ENCODE measurements around the gene TMEM132A.

TMEM132A gene

DNA sequence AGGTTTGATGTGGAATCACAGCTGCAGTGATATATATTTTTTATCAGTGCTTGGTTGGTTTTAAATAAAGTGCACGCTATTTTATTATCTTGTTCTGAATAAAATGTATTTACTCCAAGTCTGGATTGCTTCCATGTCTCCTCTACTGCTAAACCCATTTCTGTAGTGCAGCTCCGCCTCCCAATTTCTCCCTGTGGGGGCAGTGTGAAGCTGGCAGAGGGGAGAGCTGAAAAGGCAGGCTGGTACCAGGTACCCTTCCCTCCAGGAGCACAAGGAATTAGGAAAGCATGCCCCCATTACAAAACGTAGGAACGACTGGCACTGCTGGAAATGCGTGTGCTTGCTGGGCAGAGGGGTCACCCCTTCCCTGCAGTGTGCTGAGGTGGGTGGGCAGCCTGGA lies 934 bp upstream of the TMEM132A start:
- DNase-seq (ENCODE audit: low spot score): no peak

DNA sequence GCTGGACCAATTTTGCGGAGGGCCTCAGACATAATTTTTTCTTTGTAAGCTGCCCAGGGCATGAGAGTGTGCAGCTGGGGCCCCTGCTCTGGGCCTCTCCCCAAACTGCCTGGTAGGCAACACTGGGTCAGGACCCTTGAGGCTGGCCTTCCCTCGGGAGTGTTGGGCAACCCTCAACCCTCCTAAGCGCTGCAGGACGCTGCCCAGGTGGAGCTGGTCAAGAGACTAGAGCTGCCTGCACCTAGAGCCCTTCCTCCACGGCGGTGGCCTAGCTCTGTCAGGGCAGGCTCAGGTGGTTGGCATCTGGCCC lies 505 bp upstream of the TMEM132A start:
- DNase-seq (ENCODE audit: low spot score): no peak

DNA sequence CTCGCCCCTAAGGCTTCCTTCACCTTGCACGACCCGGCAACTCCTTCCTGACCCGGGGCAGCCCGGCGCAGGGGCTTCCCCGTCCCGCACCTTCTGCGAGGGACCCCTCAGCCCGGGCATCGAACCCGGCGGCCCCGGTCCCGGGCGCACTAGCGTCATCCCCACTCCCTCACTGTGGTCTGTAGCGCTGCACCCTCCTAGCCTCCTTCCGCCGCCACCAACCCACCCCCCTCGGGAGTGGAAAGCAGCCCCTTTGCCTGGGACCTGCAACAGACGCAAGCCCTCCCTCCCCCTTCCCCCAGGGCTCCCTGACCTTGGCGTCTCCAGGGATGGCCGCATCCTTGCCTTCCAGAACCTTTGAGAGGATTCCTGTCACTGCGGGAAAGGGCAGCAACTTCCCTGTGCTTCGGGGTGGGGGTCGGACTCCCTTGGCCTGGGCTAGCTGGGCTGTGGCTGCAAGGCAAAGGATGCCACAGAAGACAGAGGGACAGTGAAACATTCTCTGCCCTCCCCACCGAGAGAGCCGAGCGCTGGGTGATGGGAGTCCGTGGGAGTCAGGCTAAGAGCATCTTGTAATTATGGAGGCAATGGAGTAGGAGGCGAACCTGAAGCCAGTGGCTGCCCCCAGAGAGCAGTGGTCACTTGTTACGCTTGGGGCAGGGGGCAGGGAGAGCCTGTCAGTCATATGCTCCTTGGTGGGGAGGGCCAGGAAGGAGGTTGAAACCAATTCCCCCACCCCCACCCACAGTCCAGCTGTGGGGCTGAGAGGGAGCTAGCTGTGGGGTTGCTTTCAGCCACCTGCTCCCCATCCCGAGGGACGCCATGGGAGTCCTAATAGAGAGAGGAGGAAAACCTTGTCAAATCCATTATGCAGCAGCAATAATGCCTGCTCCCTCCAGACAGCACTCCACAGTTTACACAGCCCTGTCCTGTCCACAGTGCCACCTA lies 920 bp downstream of the TMEM132A start:
- no peak for DNase-seq (ENCODE audit: low spot score)

DNA sequence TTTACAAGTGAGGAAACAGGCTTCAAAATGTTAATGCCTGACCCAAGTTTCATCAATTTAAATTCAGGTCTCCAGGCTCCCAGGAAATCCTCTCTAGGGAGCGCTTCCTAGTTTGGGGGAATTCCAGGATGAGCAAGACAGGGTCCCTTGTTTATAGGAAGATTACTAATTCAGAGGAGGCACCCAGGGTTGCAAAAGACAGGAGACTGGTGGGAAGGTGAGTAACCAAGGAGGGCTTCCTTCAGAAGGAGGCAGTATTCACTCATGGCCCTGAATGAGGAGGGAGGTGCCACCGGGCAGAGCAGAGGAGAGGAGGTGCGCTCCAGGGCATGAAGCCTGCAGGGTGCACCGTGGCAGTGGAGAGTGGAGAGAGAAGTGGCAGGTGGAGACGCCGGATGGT lies 1.6 kb downstream of the TMEM132A start:
- DNase-seq (ENCODE audit: low spot score): no peak

DNA sequence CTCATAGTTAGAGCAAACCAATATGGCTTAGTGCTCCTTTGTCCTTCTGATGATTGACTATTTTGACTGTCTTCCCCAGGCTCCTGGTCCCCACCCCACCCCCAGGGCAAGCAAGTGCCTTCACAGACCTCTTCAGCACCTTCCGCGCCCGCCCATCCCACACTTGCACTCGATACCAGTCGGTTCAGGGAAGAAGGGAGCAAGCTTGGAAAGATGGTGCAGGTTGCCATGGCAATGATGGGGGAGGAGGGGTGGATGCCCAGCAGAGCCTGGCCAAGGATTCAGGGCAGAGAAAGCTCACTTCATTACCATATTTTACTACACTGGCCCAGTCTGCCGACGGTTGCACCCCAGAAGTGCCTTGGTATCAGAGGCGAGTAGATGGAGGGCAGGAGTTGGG lies 2.2 kb downstream of the TMEM132A start:
- no peak for DNase-seq (ENCODE audit: low spot score)

DNA sequence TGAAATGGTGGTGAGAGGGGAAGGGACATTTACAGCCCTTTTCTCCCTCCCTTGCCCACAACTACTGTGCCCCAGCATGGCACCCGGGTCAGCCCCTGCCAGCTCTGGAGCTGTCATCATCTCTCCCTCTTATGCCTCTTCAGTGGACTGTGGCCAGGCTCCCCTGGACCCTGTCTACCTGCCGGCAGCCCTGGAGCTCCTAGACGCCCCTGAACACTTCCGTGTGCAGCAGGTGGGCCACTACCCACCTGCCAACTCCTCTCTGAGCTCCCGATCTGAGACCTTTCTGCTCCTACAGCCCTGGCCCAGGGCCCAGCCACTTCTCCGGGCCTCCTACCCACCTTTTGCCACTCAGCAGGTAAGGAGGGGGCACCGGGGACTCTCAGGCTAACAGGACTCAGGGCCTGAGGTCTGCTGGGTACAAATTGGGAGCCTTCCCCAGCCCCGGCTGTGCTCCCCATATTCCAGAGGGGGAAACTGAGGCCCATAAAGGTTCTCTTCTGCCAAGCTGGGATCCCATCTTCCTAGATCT lies 2.9 kb downstream of the TMEM132A start:
- DNase-seq (ENCODE audit: low spot score): no peak

DNA sequence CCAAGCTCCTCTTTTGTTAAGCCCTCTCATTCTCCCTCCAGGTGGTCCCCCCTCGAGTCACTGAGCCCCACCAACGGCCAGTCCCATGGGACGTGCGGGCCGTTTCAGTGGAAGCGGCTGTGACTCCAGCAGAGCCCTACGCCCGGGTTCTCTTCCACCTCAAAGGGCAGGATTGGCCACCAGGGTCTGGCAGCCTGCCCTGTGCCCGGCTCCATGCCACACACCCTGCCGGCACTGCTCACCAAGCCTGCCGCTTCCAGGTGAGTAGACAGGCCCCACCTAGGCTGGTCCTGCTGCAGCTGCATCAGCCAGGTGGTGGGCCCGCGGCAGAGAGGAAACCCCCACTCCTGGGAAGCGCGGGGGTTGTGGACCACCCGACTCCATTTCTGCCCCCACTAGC lies 3.3 kb downstream of the TMEM132A start:
- DNase-seq (ENCODE audit: low spot score): no peak

DNA sequence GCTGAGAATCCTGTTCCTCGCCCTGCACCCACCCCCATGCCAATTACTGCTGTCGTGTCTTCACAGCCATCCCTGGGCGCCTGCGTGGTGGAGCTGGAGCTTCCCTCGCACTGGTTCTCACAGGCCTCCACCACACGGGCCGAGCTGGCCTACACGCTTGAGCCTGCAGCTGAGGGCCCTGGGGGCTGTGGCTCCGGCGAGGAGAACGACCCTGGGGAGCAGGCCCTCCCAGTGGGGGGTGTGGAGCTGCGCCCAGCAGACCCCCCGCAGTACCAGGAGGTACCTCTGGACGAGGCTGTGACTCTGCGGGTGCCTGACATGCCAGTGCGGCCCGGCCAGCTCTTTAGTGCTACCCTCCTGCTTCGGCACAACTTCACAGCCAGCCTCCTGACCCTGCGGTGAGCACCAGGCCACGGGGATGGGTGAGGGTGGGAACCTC lies 4.3 kb downstream of the TMEM132A start:
- DNase-seq (ENCODE audit: low spot score): no peak

DNA sequence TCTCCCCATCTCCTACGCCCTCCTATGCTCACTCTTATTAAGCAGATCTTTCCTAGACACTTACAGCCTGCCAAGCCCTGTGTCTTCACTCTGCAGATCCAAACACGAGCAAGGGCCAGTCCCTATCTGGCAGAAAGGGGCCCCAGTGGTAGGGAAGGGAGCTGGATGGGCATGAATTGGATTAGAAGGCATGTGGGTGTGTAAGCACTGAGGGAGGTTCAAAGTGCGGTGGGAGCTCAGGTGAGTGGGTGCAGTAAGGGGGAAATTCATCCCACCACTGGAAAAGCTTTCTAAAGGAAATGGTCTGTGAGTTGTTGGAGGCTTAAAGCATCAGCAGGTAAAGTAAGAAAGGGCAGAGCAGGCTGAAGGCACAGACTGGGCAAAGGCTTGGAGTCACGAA lies 5.5 kb downstream of the TMEM132A start:
- DNase-seq (ENCODE audit: low spot score): no peak

DNA sequence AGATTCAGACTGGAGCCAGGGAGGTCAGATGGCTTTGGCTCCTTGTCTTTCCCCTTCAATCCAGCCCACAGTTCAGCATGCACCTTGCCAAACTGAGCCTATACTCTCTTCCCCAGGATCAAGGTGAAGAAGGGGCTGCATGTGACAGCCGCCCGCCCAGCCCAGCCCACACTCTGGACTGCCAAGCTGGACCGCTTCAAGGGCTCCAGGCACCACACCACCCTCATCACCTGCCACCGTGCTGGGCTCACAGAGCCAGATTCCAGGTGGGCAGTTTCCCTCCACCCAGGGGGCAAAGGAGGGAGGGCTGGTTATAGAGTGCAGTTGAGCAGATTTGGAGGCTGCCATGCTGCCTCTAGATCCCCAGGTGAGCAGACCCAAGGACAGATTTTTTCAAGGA lies 6.1 kb downstream of the TMEM132A start:
- DNase-seq (ENCODE audit: low spot score): no peak

DNA sequence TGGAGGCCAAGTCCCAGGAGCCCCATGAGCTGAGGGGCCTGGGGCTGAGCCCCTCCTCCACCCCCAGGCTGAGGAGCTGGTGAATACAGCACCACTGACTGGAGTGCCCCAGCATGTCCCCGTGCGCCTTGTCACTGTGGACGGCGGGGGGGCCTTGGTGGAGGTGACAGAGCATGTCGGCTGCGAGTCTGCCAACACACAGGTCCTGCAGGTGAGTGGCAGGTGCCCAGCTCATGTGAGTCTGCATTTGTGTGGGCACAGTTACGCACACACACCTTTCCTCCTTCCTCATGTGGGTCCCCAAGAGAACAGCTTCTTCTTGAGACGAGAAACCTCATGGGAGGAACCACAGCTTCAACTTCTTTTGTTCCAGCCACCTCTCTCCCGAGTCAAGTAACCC lies 7.7 kb downstream of the TMEM132A start:
- DNase-seq (ENCODE audit: low spot score): no peak

DNA sequence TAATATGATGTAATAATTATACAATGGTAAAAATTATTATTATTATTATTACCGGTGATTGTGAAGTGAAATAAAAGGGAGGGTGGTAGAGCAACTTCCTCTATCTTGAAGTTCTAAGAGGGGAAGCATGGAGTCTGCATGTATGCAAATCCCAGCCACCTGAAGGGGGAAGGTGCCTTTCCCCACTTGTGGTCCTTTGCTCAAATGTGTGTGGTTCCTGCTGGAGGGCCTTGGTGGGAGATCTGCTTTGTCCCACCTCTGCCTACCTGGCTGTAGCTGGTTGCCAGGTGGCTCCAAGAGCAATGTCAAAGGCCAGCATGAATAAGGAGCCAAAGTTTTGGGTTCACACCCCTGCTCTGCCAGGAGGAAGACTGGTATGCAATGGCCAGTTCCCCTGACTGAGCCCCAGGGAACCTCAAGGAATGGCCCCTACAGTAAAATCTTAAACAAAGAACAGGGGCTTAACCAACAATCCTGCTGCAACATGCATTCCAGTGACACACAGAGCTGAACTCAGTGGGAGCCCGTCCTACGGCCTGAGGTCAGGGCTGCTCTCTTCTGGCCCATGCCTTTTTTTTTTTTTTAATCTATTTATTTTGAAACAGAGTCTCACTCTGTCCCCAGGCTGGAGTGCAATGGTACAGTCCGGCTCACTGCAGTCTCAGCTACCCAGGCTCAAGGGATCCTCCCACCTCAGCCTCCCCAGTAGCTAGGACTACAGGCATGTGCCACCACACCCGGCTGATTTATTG lies 8.5 kb downstream of the TMEM132A start:
- DNase-seq (ENCODE audit: low spot score): no peak

DNA sequence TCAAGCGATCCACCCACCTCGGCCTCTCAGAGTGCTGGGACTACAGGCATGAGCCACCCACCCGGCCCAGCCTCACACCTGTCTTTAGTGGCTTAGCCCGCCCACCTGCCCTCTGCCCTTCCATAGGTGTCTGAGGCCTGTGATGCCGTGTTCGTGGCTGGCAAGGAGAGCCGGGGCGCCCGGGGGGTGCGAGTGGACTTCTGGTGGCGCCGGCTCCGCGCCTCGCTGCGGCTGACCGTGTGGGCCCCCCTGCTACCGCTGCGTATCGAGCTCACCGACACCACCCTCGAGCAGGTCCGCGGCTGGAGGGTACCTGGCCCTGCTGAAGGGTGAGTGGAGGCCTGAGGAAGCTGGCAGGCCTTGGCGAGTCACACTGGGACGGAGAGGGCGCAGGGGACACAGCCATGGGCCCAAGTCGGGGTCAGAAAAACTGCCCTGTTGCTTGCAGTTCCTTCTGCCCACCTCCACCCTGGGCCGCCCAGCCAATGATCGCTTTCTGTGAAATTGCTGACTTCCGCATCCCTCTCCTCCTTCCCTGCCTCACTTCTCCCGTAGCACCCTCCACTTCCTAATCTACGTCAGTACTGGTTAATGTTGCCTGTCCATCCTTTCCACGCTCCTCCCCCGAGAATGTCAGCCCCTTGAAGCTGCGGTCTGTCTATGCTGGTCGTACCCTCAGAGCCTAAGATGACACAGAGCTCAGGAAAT lies 9.3 kb downstream of the TMEM132A start:
- DNase-seq (ENCODE audit: low spot score): no peak

DNA sequence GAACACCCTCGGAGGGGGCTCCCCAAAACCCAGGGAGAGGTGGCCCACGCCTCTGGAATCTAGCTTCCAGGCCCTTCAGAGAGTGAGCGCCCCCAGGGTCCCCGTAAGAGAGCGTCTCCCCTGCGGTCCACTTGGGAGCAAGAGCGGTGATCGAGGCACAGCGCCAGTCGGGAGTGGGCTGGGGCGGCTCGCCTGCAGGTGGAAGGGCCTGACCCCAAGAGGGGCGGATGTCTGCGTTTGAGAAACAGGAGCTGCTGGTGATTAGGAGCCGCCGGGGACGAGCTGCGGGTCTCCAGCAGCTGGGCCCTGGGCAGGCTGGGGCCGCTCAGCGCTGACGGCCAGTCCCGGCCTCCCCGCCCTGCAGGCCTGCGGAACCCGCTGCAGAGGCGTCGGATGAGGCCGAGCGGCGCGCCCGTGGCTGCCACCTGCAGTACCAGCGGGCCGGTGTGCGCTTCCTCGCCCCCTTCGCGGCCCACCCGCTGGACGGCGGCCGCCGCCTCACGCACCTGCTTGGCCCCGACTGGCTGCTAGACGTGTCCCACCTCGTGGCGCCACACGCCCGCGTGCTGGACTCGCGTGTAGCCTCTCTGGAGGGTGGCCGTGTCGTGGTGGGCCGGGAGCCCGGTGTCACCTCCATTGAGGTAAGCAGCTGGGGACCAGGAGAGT lies 10.0 kb downstream of the TMEM132A start:
- no peak for DNase-seq (ENCODE audit: low spot score)

DNA sequence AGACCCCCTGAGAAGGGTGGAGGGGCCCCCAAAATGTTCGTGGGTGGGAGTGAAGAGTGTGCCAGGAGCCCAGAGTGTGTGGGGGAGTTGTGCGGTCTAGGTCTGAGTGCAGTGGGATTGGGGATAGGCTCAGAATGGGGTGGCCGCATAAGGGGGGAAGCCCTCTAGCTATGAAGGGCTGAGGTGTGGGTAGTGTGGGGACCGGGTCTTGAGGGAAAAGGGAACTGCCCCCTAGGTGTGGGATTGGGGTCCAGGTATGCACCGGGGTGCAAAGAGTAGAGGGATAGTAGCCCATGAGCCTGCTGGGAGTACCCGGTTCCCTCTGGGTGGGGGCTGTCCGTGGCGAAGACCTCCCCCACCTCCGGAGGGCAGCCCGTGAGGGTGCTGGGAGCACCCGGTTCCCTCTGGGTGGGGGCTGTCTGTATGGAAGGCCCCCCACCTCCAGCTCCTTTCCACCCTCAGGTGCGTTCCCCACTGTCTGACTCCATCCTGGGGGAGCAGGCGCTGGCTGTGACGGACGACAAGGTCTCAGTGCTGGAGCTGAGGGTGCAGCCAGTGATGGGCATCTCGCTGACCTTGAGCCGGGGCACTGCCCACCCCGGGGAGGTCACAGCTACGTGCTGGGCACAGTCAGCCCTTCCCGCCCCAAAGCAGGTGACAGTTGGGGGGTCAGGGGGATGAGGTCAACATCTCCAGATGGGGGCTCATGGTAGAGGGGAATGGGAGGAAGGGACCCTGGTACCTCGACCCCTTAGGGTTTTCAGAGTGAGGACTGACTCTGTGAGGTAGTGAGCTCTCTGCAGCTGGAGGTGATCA lies 10.7 kb downstream of the TMEM132A start:
- no peak for DNase-seq (ENCODE audit: low spot score)

DNA sequence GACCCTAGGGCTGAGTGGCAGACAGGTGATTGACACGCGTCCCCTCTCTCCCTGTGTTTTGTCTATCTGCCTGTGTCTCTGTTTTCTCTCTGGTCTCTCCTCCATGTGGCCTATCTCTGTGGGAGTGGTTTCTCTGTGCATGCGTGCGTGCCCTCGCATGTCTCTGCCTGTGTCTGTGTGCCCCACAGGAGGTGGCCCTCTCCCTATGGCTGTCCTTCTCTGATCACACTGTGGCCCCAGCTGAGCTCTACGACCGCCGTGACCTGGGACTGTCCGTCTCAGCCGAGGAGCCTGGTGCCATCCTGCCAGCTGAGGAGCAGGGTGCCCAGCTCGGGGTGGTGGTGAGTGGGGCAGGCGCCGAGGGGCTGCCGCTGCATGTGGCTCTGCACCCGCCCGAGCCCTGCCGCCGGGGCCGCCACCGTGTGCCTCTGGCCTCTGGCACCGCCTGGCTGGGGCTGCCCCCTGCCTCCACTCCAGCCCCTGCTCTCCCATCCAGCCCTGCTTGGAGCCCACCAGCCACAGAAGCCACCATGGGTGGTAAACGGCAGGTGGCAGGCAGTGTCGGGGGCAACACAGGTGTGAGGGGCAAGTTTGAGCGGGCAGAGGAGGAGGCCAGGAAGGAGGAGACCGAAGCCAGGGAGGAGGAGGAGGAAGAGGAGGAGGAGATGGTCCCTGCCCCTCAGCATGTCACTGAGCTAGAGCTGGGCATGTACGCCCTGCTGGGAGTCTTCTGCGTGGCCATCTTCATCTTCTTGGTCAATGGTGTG lies 11.6 kb downstream of the TMEM132A start:
- DNase-seq (ENCODE audit: low spot score): no peak

DNA sequence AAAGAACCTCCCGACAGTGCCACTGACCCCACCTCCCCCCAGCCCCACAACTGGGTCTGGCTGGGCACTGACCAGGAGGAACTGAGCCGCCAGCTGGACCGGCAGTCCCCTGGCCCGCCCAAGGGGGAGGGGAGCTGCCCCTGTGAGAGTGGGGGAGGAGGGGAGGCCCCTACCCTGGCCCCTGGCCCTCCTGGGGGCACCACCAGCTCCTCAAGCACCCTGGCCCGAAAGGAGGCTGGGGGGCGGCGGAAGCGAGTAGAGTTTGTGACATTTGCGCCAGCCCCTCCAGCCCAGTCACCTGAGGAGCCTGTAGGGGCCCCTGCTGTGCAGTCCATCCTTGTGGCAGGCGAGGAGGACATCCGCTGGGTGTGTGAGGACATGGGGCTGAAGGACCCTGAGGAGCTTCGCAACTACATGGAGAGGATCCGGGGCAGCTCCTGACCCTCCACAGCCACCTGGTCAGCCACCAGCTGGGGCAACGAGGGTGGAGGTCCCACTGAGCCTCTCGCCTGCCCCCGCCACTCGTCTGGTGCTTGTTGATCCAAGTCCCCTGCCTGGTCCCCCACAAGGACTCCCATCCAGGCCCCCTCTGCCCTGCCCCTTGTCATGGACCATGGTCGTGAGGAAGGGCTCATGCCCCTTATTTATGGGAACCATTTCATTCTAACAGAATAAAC lies 12.3 kb downstream of the TMEM132A start:
- no peak for DNase-seq (ENCODE audit: low spot score)

DNA sequence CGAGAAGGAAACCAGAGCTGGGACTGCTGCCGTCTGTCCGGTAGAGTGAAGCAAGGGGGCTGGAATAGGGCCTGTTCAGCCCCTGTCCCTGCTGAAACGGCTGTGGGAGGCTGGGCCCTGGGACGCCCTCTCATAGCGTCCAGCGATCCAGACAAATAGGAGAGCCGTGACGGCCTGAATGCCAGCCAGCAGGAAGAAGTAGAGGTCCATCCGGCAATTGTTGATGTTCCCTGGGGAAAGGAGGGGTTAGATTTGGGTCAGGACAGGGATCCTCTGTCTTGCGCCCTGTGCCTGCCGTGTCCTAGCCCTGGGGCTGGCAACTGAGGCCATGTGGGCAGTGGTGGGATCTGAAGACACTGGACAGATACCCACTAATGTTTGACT lies 12.9 kb downstream of the TMEM132A start:
- no peak for DNase-seq (ENCODE audit: low spot score)

DNA sequence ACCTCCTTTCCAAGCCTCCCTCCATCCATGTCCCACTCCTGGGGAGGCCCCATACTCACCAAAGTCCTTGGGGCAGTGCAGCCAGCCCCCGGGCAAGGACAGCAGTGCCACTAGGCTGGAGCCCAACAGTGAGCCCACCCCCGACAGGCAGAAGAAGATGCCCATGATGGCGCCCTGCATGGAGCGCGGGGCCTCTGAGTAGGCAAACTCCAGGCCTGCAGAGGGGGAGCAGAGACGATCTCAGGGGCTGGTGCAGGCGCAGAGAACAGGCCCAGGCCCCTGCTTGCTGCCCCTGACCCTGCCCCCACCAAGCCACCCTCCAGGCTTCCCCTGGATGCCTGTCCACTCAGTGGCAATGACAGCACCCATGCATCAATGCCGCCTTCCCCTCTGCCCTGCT lies 13.6 kb downstream of the TMEM132A start:
- DNase-seq (ENCODE audit: low spot score): no peak

DNA sequence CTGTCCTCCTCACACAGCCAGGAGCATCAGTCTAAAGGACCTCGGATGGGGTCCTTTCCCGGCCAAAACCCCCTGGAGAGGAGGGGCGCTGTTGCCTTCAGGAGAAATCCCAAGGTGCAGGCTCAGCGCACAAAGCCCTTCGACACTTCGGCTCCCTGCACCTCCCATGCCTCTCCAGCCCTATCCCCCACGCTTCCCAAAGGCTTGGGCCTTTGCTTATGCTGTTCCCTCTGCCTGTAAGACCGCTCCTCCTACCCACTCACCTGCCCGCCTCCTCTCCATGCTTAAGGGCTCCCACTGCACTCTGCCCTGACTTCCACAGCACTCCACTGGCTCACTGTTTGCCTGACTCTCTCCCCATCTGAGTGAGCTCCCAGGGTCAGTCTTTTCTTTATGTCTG lies 14.2 kb downstream of the TMEM132A start:
- no peak for DNase-seq (ENCODE audit: low spot score)

Data from AG20443 (cell line).